A549 (cell line): ENCODE data around the gene IL19.

Experiments
- BHLHE40 ChIP-seq: IDR thresholded peaks from 2 replicates; pipeline ENCODE4 v1.6.1; 2012; ENCODE audit warnings: low read depth, low read length, inconsistent platforms
- HDAC2 ChIP-seq: fragments of 200-600 bp; sonication (generic); IDR thresholded peaks from 2 replicates; pipeline ENCODE4 v1.6.1; 2016
- MAZ ChIP-seq: fragments of 150-350 bp; IDR thresholded peaks from 2 replicates; pipeline ENCODE4 v1.6.1; 2014; ENCODE audit warnings: antibody characterized with exemption, low read depth, low read length, borderline replicate concordance
- POLR2A ChIP-seq: IDR thresholded peaks from 2 replicates; pipeline ENCODE4 v1.6.1; 2012; ENCODE audit warnings: mild to moderate bottlenecking, low read length
- POLR2AphosphoS2 ChIP-seq: conservative IDR thresholded peaks from 2 replicates; pipeline ENCODE4 v1.6.1; 2012; ENCODE audit warnings: low read length, improper control_type of control experiment, inconsistent platforms
- ZSCAN20 ChIP-seq: fragments of 250-450 bp; sonication (Bioruptor Pico); IDR thresholded peaks from 2 replicates; pipeline ENCODE4 v1.8.0; 2022; ENCODE audit warnings: mild to moderate bottlenecking, moderate library complexity
- TF ChIP-seq, protein P1 (sequence below): fragments of >200 bp; sonication (Bioruptor Twin); formaldehyde crosslinking; IDR thresholded peaks from 3 replicates; pipeline ENCODE4 v1.5.1; 2016
- TF ChIP-seq, protein P2 (sequence below): fragments of 450-650 bp; IDR thresholded peaks from 2 replicates; pipeline ENCODE4 v1.6.1; 2014; ENCODE audit warnings: antibody characterized with exemption
- TF ChIP-seq, protein P3 (sequence below): IDR thresholded peaks from 2 replicates; pipeline ENCODE4 v1.6.1; 2012

DNA sequence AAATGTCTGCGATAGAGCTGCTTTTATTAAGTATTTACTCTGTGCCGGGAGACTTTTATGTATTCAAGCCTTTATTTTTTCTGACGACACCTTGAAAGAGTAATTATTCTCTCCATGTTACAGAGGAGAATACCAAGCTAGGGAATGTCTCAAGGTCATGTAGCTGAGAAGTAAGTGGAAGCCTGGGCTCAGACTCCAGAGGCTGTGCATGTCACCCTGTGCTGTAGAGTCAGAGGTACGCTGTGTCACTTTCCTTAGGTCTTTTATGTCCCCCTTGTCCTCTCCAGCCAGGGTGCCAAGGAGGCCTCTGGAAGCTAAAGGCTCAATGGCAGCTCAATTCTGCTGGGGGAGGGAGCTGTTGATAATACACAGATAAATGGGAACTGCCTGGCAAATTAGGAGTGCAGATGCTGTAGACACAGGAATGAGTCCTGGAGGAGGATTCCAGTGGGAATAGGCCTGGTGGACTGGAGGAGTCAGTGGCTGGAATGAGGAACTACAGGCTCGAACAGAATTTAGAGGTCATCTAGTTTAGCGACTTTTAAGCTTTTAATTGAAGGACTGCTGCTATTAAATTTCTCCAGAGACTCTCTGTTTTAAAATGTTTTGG, 9.3 kb upstream of the IL19 start:
- TF ChIP-seq, protein P1, sequence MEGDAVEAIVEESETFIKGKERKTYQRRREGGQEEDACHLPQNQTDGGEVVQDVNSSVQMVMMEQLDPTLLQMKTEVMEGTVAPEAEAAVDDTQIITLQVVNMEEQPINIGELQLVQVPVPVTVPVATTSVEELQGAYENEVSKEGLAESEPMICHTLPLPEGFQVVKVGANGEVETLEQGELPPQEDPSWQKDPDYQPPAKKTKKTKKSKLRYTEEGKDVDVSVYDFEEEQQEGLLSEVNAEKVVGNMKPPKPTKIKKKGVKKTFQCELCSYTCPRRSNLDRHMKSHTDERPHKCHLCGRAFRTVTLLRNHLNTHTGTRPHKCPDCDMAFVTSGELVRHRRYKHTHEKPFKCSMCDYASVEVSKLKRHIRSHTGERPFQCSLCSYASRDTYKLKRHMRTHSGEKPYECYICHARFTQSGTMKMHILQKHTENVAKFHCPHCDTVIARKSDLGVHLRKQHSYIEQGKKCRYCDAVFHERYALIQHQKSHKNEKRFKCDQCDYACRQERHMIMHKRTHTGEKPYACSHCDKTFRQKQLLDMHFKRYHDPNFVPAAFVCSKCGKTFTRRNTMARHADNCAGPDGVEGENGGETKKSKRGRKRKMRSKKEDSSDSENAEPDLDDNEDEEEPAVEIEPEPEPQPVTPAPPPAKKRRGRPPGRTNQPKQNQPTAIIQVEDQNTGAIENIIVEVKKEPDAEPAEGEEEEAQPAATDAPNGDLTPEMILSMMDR, result no peak
- TF ChIP-seq HDAC2 (no peak), POLR2A (no peak), ZSCAN20 (no peak), BHLHE40 (no peak), MAZ (no peak), POLR2AphosphoS2 (no peak)
- TF ChIP-seq, protein P2, sequence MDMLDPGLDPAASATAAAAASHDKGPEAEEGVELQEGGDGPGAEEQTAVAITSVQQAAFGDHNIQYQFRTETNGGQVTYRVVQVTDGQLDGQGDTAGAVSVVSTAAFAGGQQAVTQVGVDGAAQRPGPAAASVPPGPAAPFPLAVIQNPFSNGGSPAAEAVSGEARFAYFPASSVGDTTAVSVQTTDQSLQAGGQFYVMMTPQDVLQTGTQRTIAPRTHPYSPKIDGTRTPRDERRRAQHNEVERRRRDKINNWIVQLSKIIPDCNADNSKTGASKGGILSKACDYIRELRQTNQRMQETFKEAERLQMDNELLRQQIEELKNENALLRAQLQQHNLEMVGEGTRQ, result no peak
- TF ChIP-seq, protein P3, sequence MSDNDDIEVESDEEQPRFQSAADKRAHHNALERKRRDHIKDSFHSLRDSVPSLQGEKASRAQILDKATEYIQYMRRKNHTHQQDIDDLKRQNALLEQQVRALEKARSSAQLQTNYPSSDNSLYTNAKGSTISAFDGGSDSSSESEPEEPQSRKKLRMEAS, result no peak
